IMR-90 (cell line): ENCODE data around the gene MYH7B. TPM values are rescaled to one million over a fixed set of nuclear protein-coding genes. Genes with fewer than 3 reads are reported as not detected.

Experiments used
- ATAC-seq: fragments of 200-7000 bp; cut with Tn5 transposase; 2 replicates; pipeline ENCODE4 v1.9.1; 2020; ENCODE audit warnings: low read depth, mild to moderate bottlenecking, moderate library complexity
- BruUV-seq: library from RNA; stranded (reverse); fragments of 400-500 nt; replicated peaks from 2 replicates; lab custom pipeline; 2021; lab: Mats Ljungman, UMichigan
- CTCF ChIA-PET: fragments of 300-600 bp; formaldehyde crosslinking; extraction: SDS; loops from one replicate; lab custom pipeline; 2021; ENCODE audit warnings: antibody characterized with exemption; lab: Yijun Ruan, JAX
- POLR2A ChIA-PET: fragments of 300-600 bp; sonication (Branson Sonifier 250); formaldehyde crosslinking; loops from one replicate; lab custom pipeline; 2022; ENCODE audit warnings: antibody characterized with exemption; ENCODE audit not compliant: unreplicated experiment; lab: Charles Lee
- DNase-seq: peaks from one replicate; pipeline ENCODE4 v3.0.0; 2013
- H2AFZ ChIP-seq: replicated peaks from 2 replicates; pipeline ENCODE3; 2013; ENCODE audit warnings: low read length, mild to moderate bottlenecking; ENCODE audit not compliant: poor library complexity
- H2AK5ac ChIP-seq: 2 replicates; pipeline ENCODE4 v1.6.1; 2013; ENCODE audit warnings: low read depth, low read length, inconsistent platforms
- H2AK9ac ChIP-seq: replicated peaks from 2 replicates; pipeline ENCODE3; 2013; ENCODE audit warnings: mild to moderate bottlenecking, low read depth, low read length, moderate library complexity; ENCODE audit not compliant: poor library complexity
- H2BK120ac ChIP-seq: 2 replicates; pipeline ENCODE4 v1.6.1; 2013; ENCODE audit warnings: low read depth, low read length, inconsistent platforms
- H2BK15ac ChIP-seq: 3 replicates; pipeline ENCODE4 v1.6.1; 2013; ENCODE audit warnings: low read depth, low read length, inconsistent platforms
- H2BK20ac ChIP-seq: 2 replicates; pipeline ENCODE4 v1.6.1; 2013; ENCODE audit warnings: low read depth, mild to moderate bottlenecking, inconsistent platforms, low read length, moderate library complexity
- H2BK5ac ChIP-seq: 2 replicates; pipeline ENCODE4 v1.6.1; 2013; ENCODE audit warnings: mild to moderate bottlenecking, low read depth, low read length, inconsistent platforms; ENCODE audit not compliant: poor library complexity, severe bottlenecking
- H3K14ac ChIP-seq: replicated peaks from 2 replicates; pipeline ENCODE4 v1.6.1; 2013; ENCODE audit warnings: low read depth, low read length, inconsistent platforms
- H3K18ac ChIP-seq: 2 replicates; pipeline ENCODE4 v1.6.1; 2013; ENCODE audit warnings: low read depth, low read length, control low read depth
- H3K23ac ChIP-seq: 2 replicates; pipeline ENCODE4 v1.6.1; 2013; ENCODE audit warnings: low read depth, low read length, inconsistent platforms
- H3K27ac ChIP-seq: 2 replicates; pipeline ENCODE4 v1.5.1; 2013; ENCODE audit warnings: mild to moderate bottlenecking, control low read depth, low read length; ENCODE audit not compliant: insufficient read depth
- H3K27me3 ChIP-seq: 2 replicates; pipeline ENCODE4 v1.6.1; 2013; ENCODE audit warnings: low read length; ENCODE audit not compliant: control insufficient read depth, insufficient read depth
- H3K36me3 ChIP-seq: 2 replicates; pipeline ENCODE4 v1.6.1; 2013; ENCODE audit warnings: low read length, mixed read lengths; ENCODE audit not compliant: control insufficient read depth, insufficient read depth
- H3K4ac ChIP-seq: 2 replicates; pipeline ENCODE4 v1.6.1; 2013; ENCODE audit warnings: low read depth, low read length, inconsistent platforms
- H3K4me1 ChIP-seq: 2 replicates; pipeline ENCODE4 v1.6.1; 2013; ENCODE audit warnings: low read length, mixed read lengths; ENCODE audit not compliant: control insufficient read depth, insufficient read depth
- H3K4me2 ChIP-seq: 2 replicates; pipeline ENCODE4 v1.6.1; 2013; ENCODE audit warnings: low read depth, mild to moderate bottlenecking, control low read depth, low read length, moderate library complexity
- H3K4me3 ChIP-seq: 2 replicates; pipeline ENCODE4 v1.5.1; 2013; ENCODE audit warnings: low read depth, mild to moderate bottlenecking, control low read depth, low read length, moderate library complexity; ENCODE audit not compliant: insufficient read depth
- H3K56ac ChIP-seq: 2 replicates; pipeline ENCODE4 v1.6.1; 2013; ENCODE audit warnings: low read length, inconsistent platforms; ENCODE audit not compliant: insufficient read depth; ENCODE audit errors: extremely low read depth
- H3K79me1 ChIP-seq, 2 experiments: 2 replicates each; pipeline ENCODE4 v1.6.1; 2013; ENCODE audit warnings: low read length in 2 of 2, inconsistent platforms in 1 of 2, low read depth in 1 of 2
- H3K9ac ChIP-seq: 2 replicates; pipeline ENCODE4 v1.6.1; 2013; ENCODE audit warnings: low read depth, low read length, control low read depth
- H3K9me1 ChIP-seq: 2 replicates; pipeline ENCODE4 v1.6.1; 2013; ENCODE audit warnings: low read length, inconsistent platforms; ENCODE audit not compliant: insufficient read depth
- H3K9me3 ChIP-seq: 2 replicates; pipeline ENCODE4 v1.6.1; 2013; ENCODE audit warnings: low read length; ENCODE audit not compliant: control insufficient read depth, insufficient read depth
- H4K20me1 ChIP-seq: 2 replicates; pipeline ENCODE4 v1.6.1; 2013; ENCODE audit warnings: low read length, inconsistent platforms; ENCODE audit not compliant: insufficient read depth
- H4K5ac ChIP-seq: 2 replicates; pipeline ENCODE4 v1.6.1; 2013; ENCODE audit warnings: mild to moderate bottlenecking, low read depth, low read length, control low read depth
- H4K8ac ChIP-seq, 2 experiments: 2 replicates each; pipeline ENCODE4 v1.6.1; 2013; ENCODE audit warnings: low read depth in 2 of 2, low read length in 2 of 2, control low read depth in 1 of 2, inconsistent platforms in 1 of 2
- H4K91ac ChIP-seq: 2 replicates; pipeline ENCODE4 v1.6.1; 2013; ENCODE audit warnings: low read depth, low read length, inconsistent platforms; ENCODE audit not compliant: insufficient read depth
- BHLHE40 ChIP-seq: fragments of 150-350 bp; IDR thresholded peaks from 2 replicates; pipeline ENCODE4 v1.6.1; 2016; ENCODE audit warnings: mild to moderate bottlenecking, low read depth, low read length
- CEBPB ChIP-seq: IDR thresholded peaks from 2 replicates; pipeline ENCODE4 v1.6.1; 2012; ENCODE audit warnings: low read depth, low read length, improper control_type of control experiment
- CHD1 ChIP-seq: IDR thresholded peaks from 2 replicates; pipeline ENCODE4 v1.6.1; 2012; ENCODE audit warnings: low read depth, low read length, improper control_type of control experiment
- FOS ChIP-seq: fragments of 150-350 bp; IDR thresholded peaks from 2 replicates; pipeline ENCODE4 v1.6.1; 2016; ENCODE audit warnings: low read depth, low read length
- MAFK ChIP-seq: IDR thresholded peaks from 2 replicates; pipeline ENCODE4 v1.6.1; 2012; ENCODE audit warnings: low read depth, low read length, improper control_type of control experiment
- RAD21 ChIP-seq: IDR thresholded peaks from 2 replicates; pipeline ENCODE4 v1.6.1; 2012; ENCODE audit warnings: low read length, improper control_type of control experiment
- RFX5 ChIP-seq: IDR thresholded peaks from 2 replicates; pipeline ENCODE4 v1.8.0; 2012; ENCODE audit warnings: low read depth, mild to moderate bottlenecking, low read length, moderate library complexity
- SMC3 ChIP-seq: fragments of 150-350 bp; IDR thresholded peaks from 2 replicates; pipeline ENCODE4 v1.6.1; 2016; ENCODE audit warnings: low read depth, mild to moderate bottlenecking, antibody characterized with exemption, low read length, moderate library complexity
- WGBS, 2 experiments: methylation state at CpG; one replicate each; pipeline versions ENCODE4 v1.1.5 to v1.1.7; 2013; ENCODE audit warnings: missing lambda C conversion rate in 2 of 2; ENCODE audit not compliant: insufficient read length in 1 of 2; ENCODE audit errors: extremely low coverage in 2 of 2; 5-methylcytosine and 5-hydroxymethylcytosine counted together
- dilution Hi-C: fragments of 300-500 bp; cut with HindIII; formaldehyde crosslinking; loops from one replicate; pipeline ENCODE4 v1.14.3; 2018; ENCODE audit warnings: low sequenced_read_pairs; ENCODE audit not compliant: unreplicated experiment
- in situ Hi-C: fragments of 300-500 bp; cut with MboI; formaldehyde crosslinking; loops from 3 replicates; pipeline ENCODE4 v1.14.3; 2019; ENCODE audit warnings: low sequenced_read_pairs, inconsistent platforms, mixed read lengths
- intact Hi-C: fragments of 100-400 bp; cut with micrococcal nuclease; formaldehyde crosslinking; loops from 2 replicates; pipeline ENCODE4 v1.10.0; 2022
- polyA plus RNA-seq, 3 experiments: library from polyadenylated mRNA; depleted of rRNA; stranded (reverse); fragments of >200 nt; gene quantifications; 2 replicates each; pipeline ENCODE4 v1.2.3, GENCODE V29; 2012; ENCODE audit warnings: low replicate concordance in 1 of 3
- total RNA-seq: library from RNA; depleted of rRNA; stranded (reverse); fragments of >200 nt; gene quantifications from 2 replicates; pipeline ENCODE4 v1.2.3, GENCODE V29; 2012
- TF ChIP-seq, protein P1 (sequence below): conservative IDR thresholded peaks from 2 replicates; pipeline ENCODE4 v1.5.1; 2012; ENCODE audit warnings: mild to moderate bottlenecking, low read depth, low read length, improper control_type of control experiment
- TF ChIP-seq, protein P2 (sequence below): fragments of 150-350 bp; IDR thresholded peaks from 2 replicates; pipeline ENCODE4 v1.6.1; 2017; ENCODE audit warnings: mild to moderate bottlenecking, antibody characterized with exemption, low read length, low read depth

MYH7B gene
- total and polyA plus RNA-seq, 2 of the 4 experiments (the other 2 are of a cell fraction) = 0.09 TPM; not detected in 1

DNA sequence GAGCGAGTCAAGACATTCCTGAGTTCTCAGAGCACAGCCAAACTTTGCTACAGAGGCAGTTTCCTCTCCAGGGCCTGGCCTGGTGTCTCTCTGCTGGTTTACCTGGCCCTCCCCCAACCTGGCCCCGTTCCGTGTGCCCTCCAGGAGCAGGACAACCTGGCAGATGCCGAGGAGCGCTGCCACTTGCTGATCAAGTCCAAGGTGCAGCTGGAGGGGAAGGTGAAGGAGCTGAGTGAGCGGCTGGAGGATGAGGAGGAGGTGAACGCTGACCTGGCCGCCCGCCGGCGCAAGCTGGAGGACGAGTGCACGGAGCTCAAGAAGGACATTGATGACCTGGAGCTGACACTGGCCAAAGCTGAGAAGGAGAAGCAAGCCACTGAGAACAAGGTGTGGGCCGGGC lies 39.5 kb downstream of the MYH7B start:
- intact Hi-C loops (no loop called here), dilution Hi-C loops (no loop called here), in situ Hi-C loops (no loop called here)
- Histone ChIP-seq H2AK5ac (no peak overlapping the region), H3K4me1 (no peaks in the 10 kb centered on the region), H3K14ac (no peak overlapping the region), H3K23ac (no peak overlapping the region), H2BK5ac (no peak overlapping the region), H3K4ac (no peak overlapping the region), H4K8ac (no peak overlapping the region), H3K27me3 (no peaks in the 10 kb centered on the region), H4K20me1 (peaks cover 27% of the 10 kb centered on the region), H2BK15ac (no peak overlapping the region), H3K18ac (no peak overlapping the region), H2BK120ac (no peak overlapping the region), H3K4me2 (no peak overlapping the region), H2AFZ (no peak overlapping the region), H2AK9ac (no peak overlapping the region), H3K9me3 (no peaks in the 10 kb centered on the region), H3K56ac (no peak overlapping the region), H3K79me1 (peaks cover 0 to 9% of the 10 kb centered on the region in 2 experiments; a peak in 3 of 4 replicates), H3K9ac (no peak overlapping the region), H4K91ac (no peak overlapping the region), H4K5ac (no peak overlapping the region), H3K27ac (no peak overlapping the region), H3K9me1 (peaks cover 2% of the 10 kb centered on the region; the same call in 1 of the 2 replicates), H3K36me3 (peaks cover 61% of the 10 kb centered on the region), H2BK20ac (no peak overlapping the region), H3K4me3 (no peak overlapping the region)
- no peak for ATAC-seq
- BruUV-seq = no TSS peak
- TF ChIP-seq CEBPB (no peak), FOS (no peak), RFX5 (no peak), BHLHE40 (no peak), MAFK (no peak), CHD1 (no peak), RAD21 (no peak), SMC3 (no peak)
- TF ChIP-seq, protein P1, sequence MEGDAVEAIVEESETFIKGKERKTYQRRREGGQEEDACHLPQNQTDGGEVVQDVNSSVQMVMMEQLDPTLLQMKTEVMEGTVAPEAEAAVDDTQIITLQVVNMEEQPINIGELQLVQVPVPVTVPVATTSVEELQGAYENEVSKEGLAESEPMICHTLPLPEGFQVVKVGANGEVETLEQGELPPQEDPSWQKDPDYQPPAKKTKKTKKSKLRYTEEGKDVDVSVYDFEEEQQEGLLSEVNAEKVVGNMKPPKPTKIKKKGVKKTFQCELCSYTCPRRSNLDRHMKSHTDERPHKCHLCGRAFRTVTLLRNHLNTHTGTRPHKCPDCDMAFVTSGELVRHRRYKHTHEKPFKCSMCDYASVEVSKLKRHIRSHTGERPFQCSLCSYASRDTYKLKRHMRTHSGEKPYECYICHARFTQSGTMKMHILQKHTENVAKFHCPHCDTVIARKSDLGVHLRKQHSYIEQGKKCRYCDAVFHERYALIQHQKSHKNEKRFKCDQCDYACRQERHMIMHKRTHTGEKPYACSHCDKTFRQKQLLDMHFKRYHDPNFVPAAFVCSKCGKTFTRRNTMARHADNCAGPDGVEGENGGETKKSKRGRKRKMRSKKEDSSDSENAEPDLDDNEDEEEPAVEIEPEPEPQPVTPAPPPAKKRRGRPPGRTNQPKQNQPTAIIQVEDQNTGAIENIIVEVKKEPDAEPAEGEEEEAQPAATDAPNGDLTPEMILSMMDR = no peak
- TF ChIP-seq, protein P2, sequence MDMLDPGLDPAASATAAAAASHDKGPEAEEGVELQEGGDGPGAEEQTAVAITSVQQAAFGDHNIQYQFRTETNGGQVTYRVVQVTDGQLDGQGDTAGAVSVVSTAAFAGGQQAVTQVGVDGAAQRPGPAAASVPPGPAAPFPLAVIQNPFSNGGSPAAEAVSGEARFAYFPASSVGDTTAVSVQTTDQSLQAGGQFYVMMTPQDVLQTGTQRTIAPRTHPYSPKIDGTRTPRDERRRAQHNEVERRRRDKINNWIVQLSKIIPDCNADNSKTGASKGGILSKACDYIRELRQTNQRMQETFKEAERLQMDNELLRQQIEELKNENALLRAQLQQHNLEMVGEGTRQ = no peak
- DNase-seq = no peak
- 98% methylated on average over 9 of the region's 14 CpGs; no CpG with 5 or more reads in 1 of the 2 experiments for WGBS, 2 experiments
- ChIA-PET CTCF (no interaction called here), POLR2A (no interaction called here)
